ENCODE measurements around the gene CNGB1.

DNA sequence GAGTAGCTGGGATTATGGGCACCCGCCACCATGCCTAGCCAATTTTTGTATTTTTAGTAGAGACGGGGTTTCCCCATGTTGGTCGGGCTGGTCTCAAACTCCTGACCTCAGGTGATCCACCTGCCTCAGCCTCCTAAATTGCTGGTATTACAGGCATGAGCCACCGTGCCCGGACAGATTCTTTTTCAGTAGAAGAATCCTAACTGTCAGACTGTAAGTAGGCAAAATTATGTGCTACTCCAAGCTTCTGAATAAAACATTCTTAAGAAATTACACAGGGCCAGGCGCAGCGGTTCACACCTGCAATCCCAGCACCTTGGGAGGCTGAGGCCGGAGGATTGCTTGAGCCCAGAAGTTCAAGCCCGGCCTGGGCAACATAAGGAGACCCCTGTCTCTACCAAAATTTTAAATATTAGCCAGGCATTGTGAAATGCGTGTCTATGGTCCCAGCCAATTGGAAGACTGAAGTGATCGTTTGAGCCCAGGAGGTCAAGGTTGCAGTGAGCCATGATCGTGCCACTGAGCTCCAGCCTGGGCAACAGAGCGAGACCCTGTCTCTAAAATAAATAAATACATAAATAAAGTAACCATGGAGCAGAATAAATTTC, 101.9 kb downstream of the CNGB1 start:
- TF ChIP-seq SP1 (IDR thresholded peaks at IDR 0.05; ENCODE audit: low read depth) (no peak), EGR1 (IDR thresholded peaks at IDR 0.05; ENCODE audit: low read depth) (no peak), CTCF (IDR thresholded peaks at IDR 0.05 in 2 of 3, conservative IDR thresholded peaks at IDR 0.05 in 1 of 3; ENCODE audit: borderline replicate concordance in 1 of 3, insufficient read depth in 1 of 3, low read depth in 2 of 3, low read length in 2 of 3) (no peak), JUND (IDR thresholded peaks at IDR 0.05) (no peak), ZNF274 (IDR thresholded peaks at IDR 0.05; ENCODE audit: low read depth, low read length) (no peak), SIN3A (IDR thresholded peaks at IDR 0.05; ENCODE audit: low read depth) (no peak), CEBPB (IDR thresholded peaks at IDR 0.05; ENCODE audit: low read depth) (no peak), POLR2A (IDR thresholded peaks at IDR 0.05; ENCODE audit: borderline replicate concordance, extremely low read depth, insufficient read depth, insufficient read length) (no peak), REST (IDR thresholded peaks at IDR 0.05; ENCODE audit: low read depth) (no peak), MAX (IDR thresholded peaks at IDR 0.05) (no peak), EZH2 (IDR thresholded peaks at IDR 0.05) (no peak), YY1 (IDR thresholded peaks at IDR 0.05; ENCODE audit: extremely low read depth, insufficient replicate concordance, low read depth, low read length) (no peak)
- TF ChIP-seq, protein P1, sequence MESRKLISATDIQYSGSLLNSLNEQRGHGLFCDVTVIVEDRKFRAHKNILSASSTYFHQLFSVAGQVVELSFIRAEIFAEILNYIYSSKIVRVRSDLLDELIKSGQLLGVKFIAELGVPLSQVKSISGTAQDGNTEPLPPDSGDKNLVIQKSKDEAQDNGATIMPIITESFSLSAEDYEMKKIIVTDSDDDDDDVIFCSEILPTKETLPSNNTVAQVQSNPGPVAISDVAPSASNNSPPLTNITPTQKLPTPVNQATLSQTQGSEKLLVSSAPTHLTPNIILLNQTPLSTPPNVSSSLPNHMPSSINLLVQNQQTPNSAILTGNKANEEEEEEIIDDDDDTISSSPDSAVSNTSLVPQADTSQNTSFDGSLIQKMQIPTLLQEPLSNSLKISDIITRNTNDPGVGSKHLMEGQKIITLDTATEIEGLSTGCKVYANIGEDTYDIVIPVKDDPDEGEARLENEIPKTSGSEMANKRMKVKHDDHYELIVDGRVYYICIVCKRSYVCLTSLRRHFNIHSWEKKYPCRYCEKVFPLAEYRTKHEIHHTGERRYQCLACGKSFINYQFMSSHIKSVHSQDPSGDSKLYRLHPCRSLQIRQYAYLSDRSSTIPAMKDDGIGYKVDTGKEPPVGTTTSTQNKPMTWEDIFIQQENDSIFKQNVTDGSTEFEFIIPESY (IDR thresholded peaks at IDR 0.05; ENCODE audit: extremely low read depth, insufficient replicate concordance, low read length), result no peak

Data from HCT116 (cell line).